Measurements from ENCODE around the gene AJUBA. TPM values are rescaled to one million over a fixed set of nuclear protein-coding genes. Genes with fewer than 3 reads are reported as not detected.

AJUBA gene
- total RNA-seq, 4 donors from 2014 or later, result 66.0 to 120 (median 79.2) TPM

DNA sequence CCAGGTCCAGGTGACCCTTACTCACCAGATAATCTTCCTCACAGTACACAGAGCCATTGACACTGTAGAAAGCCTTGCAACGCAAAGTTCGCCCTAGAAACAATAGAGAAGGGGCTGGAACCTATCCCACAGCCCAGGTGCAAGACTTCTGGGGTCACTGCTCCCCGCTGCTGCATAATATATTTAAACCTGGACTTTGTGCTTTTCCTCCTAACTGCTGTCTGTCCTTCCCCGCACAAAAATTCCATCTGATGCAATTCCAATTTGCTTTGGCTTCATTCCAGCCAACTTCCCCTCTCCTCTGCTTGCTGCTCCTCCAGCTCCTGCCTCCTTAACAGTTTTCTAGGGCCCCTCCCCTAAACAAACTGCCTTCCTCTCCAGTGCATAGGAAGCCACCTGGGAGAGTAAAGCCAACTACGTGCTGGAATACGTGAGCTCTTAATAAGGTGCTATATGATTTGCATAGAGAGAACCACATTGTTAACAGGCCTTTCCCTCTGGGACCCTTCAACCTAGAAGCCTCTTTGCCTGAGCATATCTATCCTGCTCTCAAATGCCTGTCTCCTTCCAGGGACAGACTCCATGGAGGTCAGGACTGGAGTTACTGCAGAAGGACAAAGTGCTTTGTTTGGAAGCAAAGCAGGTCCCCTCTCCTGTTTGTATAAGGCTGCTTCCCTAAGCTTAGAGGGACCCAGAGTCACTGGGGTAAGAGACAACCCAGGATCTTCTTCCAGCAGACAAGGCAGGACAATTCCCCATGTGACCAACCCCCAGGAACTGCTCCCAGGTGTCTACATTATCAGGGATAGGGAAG is 5.5 kb downstream of the AJUBA start:
- Histone ChIP-seq H3K27me3 (no peaks in the 10 kb centered on the region), H3K4me3 (no peak overlapping the region), H3K9me3 (no peaks in the 10 kb centered on the region), H3K4me1 (peaks cover 63% of the 10 kb centered on the region), H3K36me3 (peaks cover 12% of the 10 kb centered on the region), H3K27ac (no peak overlapping the region)
- whole genome bisulfite sequencing, result 34% methylated on average over 6 of the region's 6 CpGs
- peak in 1 of 2 donors; percentile 20 for DNase-seq (ENCODE audit: low spot score in 2 of 2)
- TF ChIP-seq EP300 (IDR thresholded peaks at IDR 0.05) (no peak), POLR2A (IDR thresholded peaks at IDR 0.05) (no peak), POLR2AphosphoS5 (IDR thresholded peaks at IDR 0.05) (no peak), CTCF (IDR thresholded peaks at IDR 0.05) (no peak)

DNA sequence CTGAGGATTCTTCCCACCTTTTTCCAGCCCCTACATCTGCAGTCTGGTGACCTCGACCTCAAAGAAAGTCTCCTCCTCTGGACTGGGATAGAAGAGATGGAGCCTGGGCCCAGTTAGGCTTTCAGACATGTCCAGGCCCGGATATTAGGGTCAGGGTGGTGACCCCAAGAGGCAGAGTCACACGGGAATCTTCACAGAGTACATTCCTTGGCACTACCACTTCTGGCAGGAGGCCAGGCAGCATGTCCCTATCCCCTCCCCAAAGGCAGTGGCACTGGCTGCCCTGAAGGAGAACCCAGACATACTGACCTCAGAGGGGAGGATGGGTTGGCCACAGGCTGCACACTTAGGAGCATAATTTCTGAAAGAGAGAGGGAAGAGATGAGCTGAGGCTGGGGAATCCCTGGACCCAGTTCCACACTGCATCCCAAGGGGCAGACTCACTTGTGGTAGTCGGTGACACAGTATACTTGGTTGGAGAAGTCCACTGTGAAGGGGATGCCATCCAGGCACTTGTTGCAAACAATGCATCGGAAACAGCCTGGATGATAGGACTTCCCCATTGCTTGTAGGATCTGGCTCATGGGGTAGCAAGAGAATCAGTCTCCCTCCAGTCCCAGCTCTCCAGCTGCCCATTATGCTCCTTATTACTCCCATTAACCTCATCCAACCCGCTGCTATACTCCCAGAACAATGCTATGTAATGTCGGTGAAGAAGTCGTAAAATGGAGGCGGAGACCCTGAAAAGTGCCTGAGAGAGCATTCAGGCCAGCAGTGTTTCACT is 7.6 kb downstream of the AJUBA start:
- DNase-seq (ENCODE audit: low spot score in 2 of 2), result no peak
- Histone ChIP-seq H3K4me3 (no peak overlapping the region), H3K9me3 (no peaks in the 10 kb centered on the region), H3K36me3 (peaks cover 12% of the 10 kb centered on the region), H3K4me1 (peaks cover 46% of the 10 kb centered on the region), H3K27ac (no peak overlapping the region), H3K27me3 (no peaks in the 10 kb centered on the region)
- TF ChIP-seq POLR2AphosphoS5 (IDR thresholded peaks at IDR 0.05), result no peak
- no peak for TF ChIP-seq EP300 (IDR thresholded peaks at IDR 0.05)
- TF ChIP-seq CTCF (IDR thresholded peaks at IDR 0.05), result no peak
- no peak for TF ChIP-seq POLR2A (IDR thresholded peaks at IDR 0.05)
- 52% methylated on average over 9 of the region's 9 CpGs for WGBS

GRCh38 chr14:22973217-22974032 is 8.9 kb downstream of the AJUBA start:
- Histone ChIP-seq H3K36me3 (peaks cover 12% of the 10 kb centered on the region), H3K4me3 (no peak overlapping the region), H3K4me1 (peaks cover 37% of the 10 kb centered on the region), H3K27ac (no peak overlapping the region), H3K27me3 (no peaks in the 10 kb centered on the region), H3K9me3 (no peaks in the 10 kb centered on the region)
- peak; percentile 67 to 72 for TF ChIP-seq CTCF (IDR thresholded peaks at IDR 0.05)
- TF ChIP-seq EP300 (IDR thresholded peaks at IDR 0.05), result no peak
- TF ChIP-seq POLR2AphosphoS5 (IDR thresholded peaks at IDR 0.05), result no peak
- no peak for TF ChIP-seq POLR2A (IDR thresholded peaks at IDR 0.05)
- WGBS, result 80% methylated on average over 6 of the region's 6 CpGs
- no peak for DNase-seq (ENCODE audit: low spot score in 2 of 2)

DNA sequence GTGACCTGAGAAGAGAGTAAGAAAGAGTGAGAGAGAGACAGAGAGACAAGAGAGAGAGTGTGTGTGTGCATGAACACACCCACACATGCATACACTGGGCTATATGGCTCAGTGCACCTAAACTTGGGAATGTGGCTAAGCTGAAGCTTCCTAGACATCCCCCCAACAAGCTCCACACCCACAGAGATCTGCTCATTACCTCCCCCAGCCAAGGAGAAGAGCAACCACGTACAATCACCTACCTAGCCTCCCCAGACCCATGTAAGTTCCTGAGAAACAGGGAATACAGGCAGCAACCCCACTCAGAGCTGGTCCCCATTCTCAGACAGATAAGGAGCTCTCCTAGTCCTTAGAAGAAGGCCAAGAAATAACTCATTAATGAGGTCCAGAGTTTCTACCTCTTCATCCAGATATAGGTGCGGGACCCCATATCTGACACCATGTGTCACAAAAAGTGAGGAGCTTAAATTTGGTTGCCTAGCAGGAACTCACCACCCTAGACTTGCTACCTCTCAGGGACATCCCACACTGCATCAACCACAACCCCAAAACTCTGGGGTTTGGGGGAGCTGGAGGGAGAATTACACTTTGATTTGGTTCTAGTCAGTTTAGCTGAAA is 9.9 kb downstream of the AJUBA start:
- Histone ChIP-seq H3K4me3 (no peak overlapping the region), H3K4me1 (peaks cover 26% of the 10 kb centered on the region), H3K9me3 (no peaks in the 10 kb centered on the region), H3K27me3 (no peaks in the 10 kb centered on the region), H3K27ac (no peak overlapping the region), H3K36me3 (peaks cover 12% of the 10 kb centered on the region)
- DNase-seq (ENCODE audit: low spot score in 2 of 2), result no peak
- TF ChIP-seq EP300 (IDR thresholded peaks at IDR 0.05), result no peak
- TF ChIP-seq POLR2A (IDR thresholded peaks at IDR 0.05), result no peak
- TF ChIP-seq POLR2AphosphoS5 (IDR thresholded peaks at IDR 0.05), result no peak
- TF ChIP-seq CTCF (IDR thresholded peaks at IDR 0.05), result no peak
- WGBS, result 83% methylated on average over 2 of the region's 2 CpGs
